ENCODE measurements around the gene YARS1. TPM values are rescaled to one million over a fixed set of nuclear protein-coding genes. Genes with fewer than 3 reads are reported as not detected.

YARS1 gene
- polyA plus RNA-seq, 1 donor (not counting 4 experiments of a cell fraction or from before 2014, with no cell fraction given) = 68.4 TPM

- no peak for TF ChIP-seq EZH2 (IDR thresholded peaks at IDR 0.05; ENCODE audit: low read length)
- TF ChIP-seq CTCF (optimal IDR thresholded peaks at IDR 0.05 in 1 of 3, IDR thresholded peaks at IDR 0.05 in 1 of 3, conservative IDR thresholded peaks at IDR 0.05 in 1 of 3; ENCODE audit: extremely low read depth in 1 of 3, insufficient read depth in 2 of 3, low read length in 3 of 3) = no peak
- DNase-seq (ENCODE audit: low read depth, low spot score) (no peak), FAIRE-seq (no peak)
- Histone ChIP-seq H3K36me3 (ENCODE audit: control insufficient read depth in 2 of 2, extremely low read depth in 1 of 2, insufficient read depth in 2 of 2, low read length in 2 of 2) (peaks cover 7 to 14% of the 10 kb centered on the region in 2 experiments), H3K4me3 (ENCODE audit: control insufficient read depth in 2 of 3, extremely low read depth in 1 of 3, insufficient read depth in 2 of 3, low read depth in 1 of 3, low read length in 3 of 3) (no peak overlapping the region), H3K79me2 (ENCODE audit: control insufficient read depth, insufficient read depth, low read length) (no peaks in the 10 kb centered on the region), H3K27me3 (ENCODE audit: control insufficient read depth, extremely low read depth, insufficient read depth, low read length) (no peaks in the 10 kb centered on the region), H3K9ac (ENCODE audit: control insufficient read depth, extremely low read depth, insufficient read depth, low read length) (no peak overlapping the region), H4K20me1 (ENCODE audit: control insufficient read depth, extremely low read depth, insufficient read depth, low read length) (no peaks in the 10 kb centered on the region), H3K4me1 (ENCODE audit: control insufficient read depth, extremely low read depth, insufficient read depth, low read length) (no peaks in the 10 kb centered on the region), H3K4me2 (ENCODE audit: control insufficient read depth, extremely low read depth, insufficient read depth, low read depth, low read length) (no peak overlapping the region), H2AFZ (ENCODE audit: control insufficient read depth, low read length) (no peak overlapping the region), H3K9me1 (ENCODE audit: control insufficient read depth, extremely low read depth, insufficient read depth, low read length) (no peaks in the 10 kb centered on the region), H3K9me3 (ENCODE audit: control insufficient read depth, low read depth, low read length) (no peaks in the 10 kb centered on the region), H3K27ac (ENCODE audit: control insufficient read depth, insufficient read depth, low read length) (no peak overlapping the region)
- dilution Hi-C loops (cut with MboI; ENCODE audit: extremely low pct_ligation_motif_present, low sequenced_read_pairs) = no loop called here
Observed at GRCh38 chr1:32831878-32832277, 14.7 kb upstream of the YARS1 start.

GRCh38 chr1:32830092-32830852, 13.1 kb upstream of the YARS1 start:
- H3K79me2 ChIP-seq (ENCODE audit: control insufficient read depth, insufficient read depth, low read length) = no peaks in the 10 kb centered on the region
- dilution Hi-C loops (cut with MboI; ENCODE audit: extremely low pct_ligation_motif_present, low sequenced_read_pairs) = no loop called here
- no peaks in the 10 kb centered on the region for H3K9me3 ChIP-seq (ENCODE audit: control insufficient read depth, low read depth, low read length)
- no peak for TF ChIP-seq EZH2 (IDR thresholded peaks at IDR 0.05; ENCODE audit: low read length)
- no peak for TF ChIP-seq CTCF (optimal IDR thresholded peaks at IDR 0.05 in 1 of 3, IDR thresholded peaks at IDR 0.05 in 1 of 3, conservative IDR thresholded peaks at IDR 0.05 in 1 of 3; ENCODE audit: extremely low read depth in 1 of 3, insufficient read depth in 2 of 3, low read length in 3 of 3)
- H4K20me1 ChIP-seq (ENCODE audit: control insufficient read depth, extremely low read depth, insufficient read depth, low read length) = no peaks in the 10 kb centered on the region
- H3K4me1 ChIP-seq (ENCODE audit: control insufficient read depth, extremely low read depth, insufficient read depth, low read length) = no peaks in the 10 kb centered on the region
- no peaks in the 10 kb centered on the region for H3K9me1 ChIP-seq (ENCODE audit: control insufficient read depth, extremely low read depth, insufficient read depth, low read length)
- H2AFZ ChIP-seq (ENCODE audit: control insufficient read depth, low read length) = no peak overlapping the region
- H3K27ac ChIP-seq (ENCODE audit: control insufficient read depth, insufficient read depth, low read length) = no peak overlapping the region
- H3K4me2 ChIP-seq (ENCODE audit: control insufficient read depth, extremely low read depth, insufficient read depth, low read depth, low read length) = no peak overlapping the region
- H3K27me3 ChIP-seq (ENCODE audit: control insufficient read depth, extremely low read depth, insufficient read depth, low read length) = no peaks in the 10 kb centered on the region
- DNase-seq (ENCODE audit: low read depth, low spot score) (no peak), FAIRE-seq (no peak)
- no peak overlapping the region for H3K9ac ChIP-seq (ENCODE audit: control insufficient read depth, extremely low read depth, insufficient read depth, low read length)
- peaks cover 11 to 26% of the 10 kb centered on the region in 2 experiments for H3K36me3 ChIP-seq (ENCODE audit: control insufficient read depth in 2 of 2, extremely low read depth in 1 of 2, insufficient read depth in 2 of 2, low read length in 2 of 2)
- H3K4me3 ChIP-seq (ENCODE audit: control insufficient read depth in 2 of 3, extremely low read depth in 1 of 3, insufficient read depth in 2 of 3, low read depth in 1 of 3, low read length in 3 of 3) = no peak overlapping the region
